Large intestine (tissue), 12 donors: ENCODE measurements around the gene CTAGE1. TPM values are rescaled to one million over a fixed set of nuclear protein-coding genes. Genes with fewer than 3 reads are reported as not detected.

Experiments used
- DNase-seq, 2 donors: peaks; one replicate each; pipeline versions ENCODE4 v3.0.0 to v3.0.0-alpha.2; 2013
- H3K27ac ChIP-seq: one replicate; pipeline ENCODE4 v1.5.1; 2013; ENCODE audit warnings: low read length
- H3K27me3 ChIP-seq: 2 replicates; pipeline ENCODE4 v1.6.1; 2013; ENCODE audit warnings: low read length; ENCODE audit not compliant: control insufficient read depth, insufficient read depth
- H3K36me3 ChIP-seq: 2 replicates; pipeline ENCODE4 v1.6.1; 2013; ENCODE audit warnings: low read length; ENCODE audit not compliant: control insufficient read depth, insufficient read depth
- H3K4me1 ChIP-seq: one replicate; pipeline ENCODE4 v1.6.1; 2013; ENCODE audit warnings: low read length; ENCODE audit not compliant: control insufficient read depth, insufficient read depth
- H3K4me3 ChIP-seq: one replicate; pipeline ENCODE4 v1.5.1; 2013; ENCODE audit warnings: low read length
- H3K9me3 ChIP-seq: one replicate; pipeline ENCODE4 v1.6.1; 2013; ENCODE audit warnings: mild to moderate bottlenecking, low read depth, low read length, moderate library complexity; ENCODE audit not compliant: control insufficient read depth
- WGBS: methylation state at CpG from one replicate; pipeline ENCODE4 v1.1.5; 2013; ENCODE audit warnings: low lambda C conversion rate; ENCODE audit not compliant: insufficient coverage; 5-methylcytosine and 5-hydroxymethylcytosine counted together
- long read RNA-seq, 11 donors: transcript quantifications; one replicate each; lab custom pipeline, GENCODE V29; 2026
- polyA plus RNA-seq: library from polyadenylated mRNA; unstranded; fragments of 120-200 nt; gene quantifications from one replicate; pipeline ENCODE4 v1.2.1, GENCODE V29; 2013

CTAGE1 gene, protein sequence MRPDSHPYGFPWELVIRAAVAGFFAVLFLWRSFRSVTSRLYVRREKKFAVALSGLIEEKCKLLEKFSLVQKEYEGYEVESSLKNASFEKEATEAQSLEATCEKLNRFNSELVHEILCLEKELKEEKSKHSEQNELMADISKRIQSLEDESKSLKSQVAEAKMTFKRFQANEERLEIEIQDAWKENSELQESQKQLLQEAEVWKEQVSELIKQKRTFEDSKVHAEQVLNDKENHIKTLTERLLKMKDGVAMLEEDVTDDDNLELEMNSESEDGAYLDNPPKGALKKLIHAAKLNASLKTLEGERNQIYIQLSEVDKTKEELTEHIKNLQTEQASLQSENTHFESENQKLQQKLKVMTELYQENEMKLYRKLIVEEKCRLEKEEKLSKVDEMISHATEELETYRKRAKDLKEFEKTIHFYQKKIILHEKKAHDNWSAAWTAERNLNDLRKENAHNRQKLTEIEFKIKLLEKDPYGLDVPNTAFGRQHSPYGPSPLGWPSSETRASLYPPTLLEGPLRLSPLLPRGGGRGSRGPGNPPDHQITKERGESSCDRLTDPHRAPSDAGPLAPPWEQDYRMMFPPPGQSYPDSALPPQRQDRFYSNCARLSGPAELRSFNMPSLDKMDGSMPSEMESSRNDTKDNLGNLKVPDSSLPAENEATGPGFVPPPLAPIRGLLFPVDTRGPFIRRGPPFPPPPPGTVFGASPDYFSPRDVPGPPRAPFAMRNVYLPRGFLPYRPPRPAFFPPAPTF
- polyA plus RNA-seq = 0.10 TPM
- long read RNA-seq, donor 1 = 0 reads
- long read RNA-seq, donor 2 = 0 reads
- long read RNA-seq, donor 3 = 0 reads
- long read RNA-seq, donor 4 = 0 reads
- long read RNA-seq, donor 5 = 0 reads
- long read RNA-seq, donor 6 = 0 reads
- long read RNA-seq, donor 7 = 0 reads
- long read RNA-seq, donor 8 = 0 reads
- long read RNA-seq, donor 9 = 0 reads
- long read RNA-seq, donor 10 = 0 reads
- long read RNA-seq, donor 11 = 0 reads

DNA sequence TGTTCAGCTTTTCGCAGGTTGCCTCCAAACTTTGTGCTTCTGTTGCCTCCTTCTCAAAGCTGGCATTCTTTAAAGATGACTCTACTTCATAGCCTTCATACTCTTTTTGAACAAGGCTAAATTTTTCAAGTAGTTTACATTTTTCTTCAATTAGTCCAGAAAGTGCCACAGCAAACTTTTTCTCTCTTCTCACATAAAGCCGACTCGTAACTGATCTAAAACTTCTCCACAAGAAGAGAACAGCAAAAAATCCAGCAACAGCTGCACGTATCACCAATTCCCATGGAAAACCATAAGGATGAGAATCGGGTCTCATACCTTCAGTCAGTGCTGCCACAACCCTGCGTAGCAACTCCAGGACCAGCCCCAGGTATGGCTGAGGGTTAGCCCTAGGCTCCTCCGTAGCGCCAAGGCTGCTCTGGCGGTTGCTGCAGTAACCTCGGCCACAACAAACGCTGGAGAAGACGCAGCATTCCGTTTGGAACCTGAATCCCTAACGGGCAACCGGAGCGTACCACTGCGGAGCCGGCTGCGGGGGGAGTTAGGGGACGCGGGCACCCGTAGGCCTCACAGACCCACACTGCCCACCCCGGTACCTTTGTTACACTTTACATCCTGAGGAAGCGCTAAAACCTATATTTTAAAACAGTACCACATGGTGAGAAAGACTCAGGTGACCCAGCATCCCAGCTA, at the start of gene CTAGE1:
TSS of gene CTAGE1 (minus strand) at position 420 of the 693 bp plus-strand sequence. CDS start at position 316, 104 bp downstream.
- no peak for DNase-seq
- WGBS = 100% methylated on average over 1 of the region's 24 CpGs
- peaks cover under 1% of the 10 kb centered on the region for H3K4me1 ChIP-seq
- no peaks in the 10 kb centered on the region for H3K36me3 ChIP-seq
- H3K9me3 ChIP-seq = peaks cover 5% of the 10 kb centered on the region
- H3K27ac ChIP-seq = no peak within 1 kb of the TSS
- H3K4me3 ChIP-seq = no peak within 1 kb of the TSS
- H3K27me3 ChIP-seq = no peaks in the 10 kb centered on the region

DNA sequence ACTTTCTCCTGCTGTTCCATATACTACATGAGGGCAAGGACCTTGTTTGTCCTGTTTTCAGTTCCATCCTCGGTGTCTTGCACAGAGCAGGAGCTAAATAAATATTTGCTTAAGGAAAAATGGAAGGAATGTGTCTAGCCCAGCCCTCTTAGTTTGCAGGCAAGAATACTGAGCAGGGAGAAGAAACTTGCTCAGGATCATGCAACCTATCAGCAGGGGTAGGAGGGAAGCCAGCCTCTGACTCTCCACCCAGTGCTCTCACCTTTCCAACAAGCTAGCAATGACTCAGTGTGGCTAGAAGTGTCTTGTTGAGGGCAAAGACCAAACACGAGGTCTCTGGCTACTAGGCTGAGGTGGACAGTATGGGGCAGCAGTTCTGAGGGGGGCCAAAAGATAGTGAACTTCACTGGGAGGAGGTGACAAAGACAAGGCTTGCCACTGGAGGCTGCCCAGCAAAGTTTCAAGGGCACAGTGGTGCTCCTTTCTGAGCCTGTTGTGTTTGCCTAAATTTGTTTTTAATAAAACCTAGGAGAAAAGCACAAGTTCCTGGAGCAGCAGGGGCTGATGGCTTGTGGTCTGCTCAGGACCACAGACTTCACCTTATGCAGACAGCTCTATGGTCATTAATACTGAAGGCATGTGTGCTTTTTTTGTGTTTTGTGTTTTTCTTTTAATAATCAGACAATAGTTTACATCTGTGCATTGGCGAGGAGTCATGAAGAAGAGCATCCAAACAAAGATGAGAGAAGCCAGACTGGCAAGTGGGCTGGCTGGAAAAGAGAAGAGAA, 49.1 kb upstream of the CTAGE1 start:
- H3K27ac ChIP-seq = peak overlapping the region; percentile 54
- WGBS = no CpG with 5 or more reads among the region's 3 CpGs
- H3K27me3 ChIP-seq = no peaks in the 10 kb centered on the region
- no peaks in the 10 kb centered on the region for H3K9me3 ChIP-seq
- DNase-seq = peak; percentile 57 to 75
- H3K4me1 ChIP-seq = peaks cover 38% of the 10 kb centered on the region
- H3K4me3 ChIP-seq = no peak overlapping the region
- H3K36me3 ChIP-seq = no peaks in the 10 kb centered on the region

DNA sequence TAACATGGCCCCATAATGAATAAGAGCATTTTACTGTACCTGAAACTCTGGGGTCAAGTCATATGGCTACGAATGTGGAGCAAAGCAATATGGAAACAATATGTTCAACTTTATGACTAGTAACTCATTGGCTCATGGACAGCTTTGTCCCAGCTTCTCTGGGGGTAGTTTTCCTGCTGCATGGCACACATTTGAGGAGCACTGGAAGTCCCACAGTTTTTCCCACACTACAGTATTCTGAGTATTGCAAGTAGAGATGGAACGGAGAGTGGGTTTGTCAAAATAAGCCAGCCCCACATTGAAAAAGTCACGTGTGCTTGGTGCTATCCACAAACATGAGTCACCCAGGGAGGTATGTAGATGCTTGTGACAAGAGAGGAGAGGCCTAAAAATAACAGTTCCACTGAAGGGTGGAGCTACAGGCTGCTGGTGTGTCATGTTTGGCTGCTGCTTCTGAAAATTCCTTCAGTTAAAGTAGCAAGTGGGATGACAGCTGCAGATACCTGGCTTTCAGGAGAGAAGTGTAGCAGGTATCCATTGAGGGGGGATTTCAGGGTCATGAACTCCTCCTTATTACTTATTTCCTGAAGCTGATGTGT, 48.2 kb upstream of the CTAGE1 start:
- Histone ChIP-seq H3K27ac (peak overlapping the region; percentile 54), H3K36me3 (no peaks in the 10 kb centered on the region), H3K4me1 (peaks cover 30% of the 10 kb centered on the region), H3K4me3 (no peak overlapping the region), H3K27me3 (no peaks in the 10 kb centered on the region), H3K9me3 (no peaks in the 10 kb centered on the region)
- peak; percentile 38 to 49 for DNase-seq
- WGBS = 0% methylated on average over 1 of the region's 3 CpGs

DNA sequence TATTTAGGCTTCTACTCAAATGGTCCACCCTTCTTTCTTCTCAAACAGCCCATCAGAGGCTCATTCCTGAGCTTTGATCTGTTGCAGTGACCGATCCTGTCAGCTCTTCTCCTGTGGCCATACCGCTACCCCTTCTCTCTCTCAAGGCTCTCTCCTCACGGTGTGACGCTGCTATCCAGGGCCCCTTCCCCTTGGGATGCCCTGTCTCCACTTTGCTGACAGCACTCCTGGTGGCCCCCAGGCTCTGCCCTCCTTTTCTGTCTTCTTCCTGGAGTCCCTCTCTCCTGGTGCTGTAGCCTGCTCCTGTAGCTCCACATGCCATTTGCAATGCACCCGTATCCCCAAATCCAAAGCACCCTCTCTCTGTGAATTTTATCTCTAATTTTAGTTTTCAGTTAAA, 45.4 kb upstream of the CTAGE1 start:
- no peaks in the 10 kb centered on the region for H3K9me3 ChIP-seq
- no peaks in the 10 kb centered on the region for H3K27me3 ChIP-seq
- peaks cover 22% of the 10 kb centered on the region for H3K4me1 ChIP-seq
- no peak overlapping the region for H3K27ac ChIP-seq
- no peak for DNase-seq
- H3K4me3 ChIP-seq = no peak overlapping the region
- WGBS = 88% methylated on average over 1 of the region's 5 CpGs
- no peaks in the 10 kb centered on the region for H3K36me3 ChIP-seq

DNA sequence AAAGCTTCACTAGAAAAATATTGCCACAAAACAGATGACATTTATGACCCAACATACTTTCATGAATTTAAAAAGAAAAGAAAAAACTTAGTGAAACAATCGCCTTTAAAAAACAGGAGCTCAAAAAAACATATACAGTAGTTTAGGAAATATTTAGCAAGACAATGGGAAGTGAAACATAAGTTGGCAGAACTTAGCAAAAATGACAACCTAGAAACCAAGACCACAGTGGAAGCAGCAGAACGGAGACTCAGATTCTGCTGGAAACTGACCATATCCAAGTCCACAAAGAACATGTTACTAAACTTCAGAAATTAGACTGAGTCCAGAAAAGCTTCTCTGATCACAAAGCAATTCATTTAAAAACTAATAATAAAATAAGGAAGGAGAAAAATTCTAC, 41.8 kb upstream of the CTAGE1 start:
- 100% methylated on average over 1 of the region's 2 CpGs for WGBS
- no peak for DNase-seq
- no peaks in the 10 kb centered on the region for H3K4me1 ChIP-seq
- H3K9me3 ChIP-seq = no peaks in the 10 kb centered on the region
- no peaks in the 10 kb centered on the region for H3K36me3 ChIP-seq
- H3K27me3 ChIP-seq = no peaks in the 10 kb centered on the region
- H3K27ac ChIP-seq = no peak overlapping the region
- H3K4me3 ChIP-seq = no peak overlapping the region

DNA sequence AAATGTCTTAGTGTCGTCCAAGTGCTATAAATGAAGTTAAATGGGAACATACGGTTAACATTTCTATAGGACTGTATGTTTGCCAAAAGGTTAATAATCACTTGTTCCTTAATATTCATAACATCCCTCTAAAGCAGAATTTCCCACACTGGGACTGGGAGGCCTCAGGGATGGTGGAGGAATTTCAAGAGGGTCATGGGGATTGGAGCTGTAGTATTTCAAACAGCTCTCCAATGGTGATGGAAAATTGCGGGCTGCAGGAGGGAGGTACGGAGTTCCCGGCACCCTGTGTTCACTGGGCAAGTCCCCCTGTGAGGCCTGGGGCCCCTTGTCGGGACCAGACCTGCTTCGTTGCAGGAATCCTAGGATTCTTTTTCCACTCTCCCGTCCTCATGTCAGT, 39.8 kb upstream of the CTAGE1 start:
- H3K27ac ChIP-seq = no peak overlapping the region
- no peaks in the 10 kb centered on the region for H3K27me3 ChIP-seq
- H3K4me3 ChIP-seq = no peak overlapping the region
- DNase-seq = no peak
- peaks cover 3% of the 10 kb centered on the region for H3K4me1 ChIP-seq
- WGBS = no CpG with 5 or more reads among the region's 8 CpGs
- H3K36me3 ChIP-seq = no peaks in the 10 kb centered on the region
- H3K9me3 ChIP-seq = no peaks in the 10 kb centered on the region

DNA sequence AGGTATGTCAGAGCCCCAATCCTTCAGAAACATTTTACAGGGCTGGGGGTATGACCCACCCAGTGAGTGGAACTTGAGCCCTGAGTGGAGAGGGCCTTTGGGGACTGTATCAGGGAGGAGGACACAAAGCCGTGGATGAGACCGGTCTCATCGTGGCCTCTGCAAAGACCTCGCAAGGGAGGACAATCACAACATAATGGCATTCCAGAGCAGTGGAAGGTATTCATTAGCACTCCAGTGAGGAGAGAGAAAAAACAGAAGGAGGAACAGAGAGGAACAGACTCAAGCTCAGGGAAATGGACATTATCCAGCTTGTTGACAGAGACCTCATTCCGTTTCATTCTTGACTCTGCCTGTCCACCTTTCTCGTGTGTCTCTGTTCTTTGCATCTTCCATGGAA, 38.8 kb upstream of the CTAGE1 start:
- no peak for DNase-seq
- Histone ChIP-seq H3K27ac (no peak overlapping the region), H3K36me3 (no peaks in the 10 kb centered on the region), H3K4me1 (peaks cover 8% of the 10 kb centered on the region), H3K9me3 (no peaks in the 10 kb centered on the region), H3K4me3 (no peak overlapping the region), H3K27me3 (no peaks in the 10 kb centered on the region)
- WGBS = 100% methylated on average over 2 of the region's 6 CpGs

DNA sequence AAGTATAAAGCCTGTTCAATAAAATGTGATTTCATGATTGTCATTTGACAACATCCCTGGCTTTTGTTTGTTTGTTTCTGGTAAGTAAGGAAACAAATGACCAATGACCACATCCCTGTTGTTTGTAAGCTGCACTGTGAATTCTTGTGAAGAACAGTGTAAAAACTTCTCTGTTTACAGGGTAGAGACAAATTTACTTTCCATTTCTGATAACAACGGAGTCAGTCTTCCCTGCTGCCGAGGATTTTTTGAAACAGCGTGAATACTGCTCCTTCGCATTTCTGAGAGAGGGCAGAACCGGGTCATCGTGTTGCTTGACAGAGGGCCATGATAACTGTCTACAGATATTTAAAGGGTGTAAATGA, 38.4 kb upstream of the CTAGE1 start:
- DNase-seq = no peak
- no peaks in the 10 kb centered on the region for H3K9me3 ChIP-seq
- H3K27me3 ChIP-seq = no peaks in the 10 kb centered on the region
- H3K27ac ChIP-seq = no peak overlapping the region
- WGBS = 31% methylated on average over 3 of the region's 6 CpGs
- peaks cover 8% of the 10 kb centered on the region for H3K4me1 ChIP-seq
- H3K36me3 ChIP-seq = no peaks in the 10 kb centered on the region
- H3K4me3 ChIP-seq = no peak overlapping the region

DNA sequence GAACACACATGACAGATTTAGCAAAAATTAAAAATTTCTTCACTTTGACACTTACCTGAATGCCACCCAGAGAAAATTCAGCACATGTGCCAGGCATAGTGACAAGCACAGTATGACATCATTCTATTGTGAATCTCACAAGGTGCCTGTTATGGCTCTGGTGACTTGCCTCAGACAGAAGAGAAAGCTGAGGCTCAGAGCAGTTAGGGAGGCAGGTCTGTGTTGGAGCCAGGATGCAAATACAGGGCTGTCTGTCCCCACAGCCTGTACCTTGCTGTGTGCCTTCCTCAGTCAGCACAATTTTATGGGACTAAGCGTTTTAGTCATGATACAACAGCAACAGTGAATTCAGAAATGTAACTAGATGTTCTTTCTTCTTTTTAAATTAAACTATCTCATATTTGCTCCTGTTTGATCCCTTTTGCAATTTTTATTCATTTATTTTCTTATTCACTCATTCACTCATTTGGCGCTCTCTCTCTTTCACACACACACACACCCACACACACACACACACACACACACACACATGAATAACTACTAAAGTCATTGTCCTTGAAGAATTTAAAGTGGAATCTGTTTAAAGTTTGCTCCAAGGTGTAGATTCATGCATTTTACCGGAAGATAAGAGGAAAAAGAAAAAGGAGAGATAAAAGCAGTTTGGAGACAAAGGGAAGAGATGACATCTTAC, 37.9 kb upstream of the CTAGE1 start:
- Histone ChIP-seq H3K36me3 (no peaks in the 10 kb centered on the region), H3K4me1 (peaks cover 8% of the 10 kb centered on the region), H3K27ac (no peak overlapping the region), H3K27me3 (no peaks in the 10 kb centered on the region), H3K4me3 (no peak overlapping the region), H3K9me3 (no peaks in the 10 kb centered on the region)
- 74% methylated on average over 3 of the region's 3 CpGs for WGBS
- DNase-seq = no peak
